GM12878 (cell line): ENCODE data around the gene LTB4R2. TPM values are rescaled to one million over a fixed set of nuclear protein-coding genes. Genes with fewer than 3 reads are reported as not detected.

ENCODE experiments used
- ATAC-seq: fragments of 200-7000 bp; cut with Tn5 transposase; 3 replicates; pipeline ENCODE4 v1.9.1; 2020; ENCODE audit warnings: mild to moderate bottlenecking, moderate library complexity
- BruUV-seq: library from RNA; stranded (reverse); fragments of 400-500 nt; replicated peaks from 2 replicates; lab custom pipeline; 2021; lab: Mats Ljungman, UMichigan
- CTCF ChIA-PET: fragments of 300-600 bp; sonication (Branson Sonifier 250); formaldehyde crosslinking; extraction: SDS; loops from one replicate; lab custom pipeline; 2021; ENCODE audit warnings: inconsistent platforms; lab: Yijun Ruan, JAX
- POLR2A ChIA-PET: fragments of 350-600 bp; formaldehyde crosslinking; extraction: SDS; loops from one replicate; lab custom pipeline; 2021; ENCODE audit warnings: inconsistent platforms; lab: Charles Lee
- RAD21 ChIA-PET: fragments of 300-600 bp; sonication (Branson Sonifier 250); formaldehyde crosslinking; loops from one replicate; lab custom pipeline; 2023; ENCODE audit warnings: antibody characterized with exemption; ENCODE audit not compliant: unreplicated experiment; lab: Charles Lee
- SMC1A ChIA-PET: fragments of 300-600 bp; sonication (Branson Sonifier 250); formaldehyde crosslinking; loops from one replicate; lab custom pipeline; 2023; ENCODE audit not compliant: unreplicated experiment, uncharacterized antibody; lab: Charles Lee
- DNase-seq: peaks from one replicate; pipeline ENCODE4 v3.0.0-alpha.2; 2011; ENCODE audit warnings: low read depth, low spot score
- FAIRE-seq: peaks from 3 replicates; lab custom pipeline; 2011; peaks lifted over from hg19 to GRCh38; lab: Jason Lieb, UNC
- H2AFZ ChIP-seq: 2 replicates; pipeline ENCODE4 v1.6.0; 2011; ENCODE audit warnings: low read depth, low read length, control low read depth; ENCODE audit not compliant: control insufficient read depth
- H3K27ac ChIP-seq: 2 replicates; pipeline ENCODE4 v1.5.1; 2011; ENCODE audit warnings: control low read depth; ENCODE audit not compliant: control insufficient read depth, insufficient read depth
- H3K27me3 ChIP-seq, 2 experiments: replicated peaks in 1 of 2; 2 replicates each; pipeline versions ENCODE4 v1.6.0 to v1.6.1; 2011; ENCODE audit warnings: low read length in 1 of 2; ENCODE audit not compliant: control insufficient read depth in 2 of 2, insufficient read depth in 2 of 2
- H3K36me3 ChIP-seq, 2 experiments: 2 replicates each; pipeline ENCODE4 v1.5.1; 2011; ENCODE audit warnings: low read length in 1 of 2; ENCODE audit not compliant: control insufficient read depth in 2 of 2, insufficient read depth in 2 of 2
- H3K4me1 ChIP-seq: 2 replicates; pipeline ENCODE4 v1.6.1; 2011; ENCODE audit warnings: mild to moderate bottlenecking, low read length, moderate library complexity, mixed read lengths; ENCODE audit not compliant: control insufficient read depth, insufficient read depth
- H3K4me2 ChIP-seq: 2 replicates; pipeline ENCODE4 v1.6.0; 2011; ENCODE audit warnings: control low read depth; ENCODE audit not compliant: control insufficient read depth, insufficient read depth
- H3K4me3 ChIP-seq: fragments of 200-600 bp; sonication (generic); 2 replicates; pipeline ENCODE4 v1.5.1; 2016
- H3K79me2 ChIP-seq: 2 replicates; pipeline ENCODE4 v1.6.0; 2011; ENCODE audit warnings: low read length; ENCODE audit not compliant: control insufficient read depth, insufficient read depth
- H3K9ac ChIP-seq: 2 replicates; pipeline ENCODE4 v1.8.0; 2011; ENCODE audit warnings: low read length, control low read depth, mixed read lengths; ENCODE audit not compliant: control insufficient read depth, insufficient read depth
- H3K9me3 ChIP-seq: replicated peaks from 3 replicates; pipeline ENCODE4 v1.5.1; 2011; ENCODE audit warnings: mild to moderate bottlenecking, low read length; ENCODE audit not compliant: control insufficient read depth, insufficient read depth
- H4K20me1 ChIP-seq: 2 replicates; pipeline ENCODE4 v1.6.0; 2011; ENCODE audit not compliant: control insufficient read depth, insufficient read depth
- ASH2L ChIP-seq: fragments of 300-600, 200-600 bp; sonication (generic); IDR thresholded peaks from 2 replicates; pipeline ENCODE4 v1.6.1; 2017; ENCODE audit warnings: low read depth, mild to moderate bottlenecking, borderline replicate concordance
- CBFB ChIP-seq: IDR thresholded peaks from 2 replicates; pipeline ENCODE4 v1.6.1; 2016; ENCODE audit warnings: antibody characterized with exemption, low read depth
- GABPA ChIP-seq: IDR thresholded peaks from 2 replicates; pipeline ENCODE4 v1.6.1; 2014; ENCODE audit warnings: antibody characterized with exemption, low read depth, mild to moderate bottlenecking, inconsistent platforms
- MEF2A ChIP-seq: IDR thresholded peaks from 2 replicates; pipeline ENCODE4 v1.6.1; 2011; ENCODE audit warnings: low read depth, mild to moderate bottlenecking, low read length, moderate library complexity; ENCODE audit not compliant: insufficient read depth
- PML ChIP-seq: IDR thresholded peaks from 2 replicates; pipeline ENCODE4 v1.6.1; 2012; ENCODE audit warnings: low read length, inconsistent platforms
- SIX5 ChIP-seq: IDR thresholded peaks from 2 replicates; pipeline ENCODE4 v1.6.1; 2011; ENCODE audit warnings: mild to moderate bottlenecking, low read depth, low read length, moderate library complexity; ENCODE audit not compliant: severe bottlenecking
- SUPT20H ChIP-seq: IDR thresholded peaks from 2 replicates; pipeline ENCODE4 v1.6.1; 2011; ENCODE audit warnings: low read depth, mild to moderate bottlenecking, low read length, moderate library complexity, borderline replicate concordance; ENCODE audit not compliant: control insufficient read depth
- SUZ12 ChIP-seq: fragments of 200-600 bp; sonication (generic); IDR thresholded peaks from one replicate; pipeline ENCODE4 v1.6.1; 2018; ENCODE audit warnings: antibody characterized with exemption, mild to moderate bottlenecking; ENCODE audit not compliant: unreplicated experiment
- TAF1 ChIP-seq: IDR thresholded peaks from 2 replicates; pipeline ENCODE4 v1.6.1; 2011; ENCODE audit warnings: mild to moderate bottlenecking, low read depth, low read length, borderline replicate concordance
- TCF12 ChIP-seq: IDR thresholded peaks from 2 replicates; pipeline ENCODE4 v1.6.1; 2011; ENCODE audit warnings: low read depth, mild to moderate bottlenecking, low read length
- WGBS: methylation state at CpG from one replicate; pipeline ENCODE4 v1.1.6; 2016; ENCODE audit warnings: low lambda C conversion rate; ENCODE audit not compliant: insufficient replicate concordance, insufficient coverage; ENCODE audit errors: missing lambda C conversion rate; 5-methylcytosine and 5-hydroxymethylcytosine counted together
- in situ Hi-C: fragments of 300-500 bp; cut with MboI; formaldehyde crosslinking; loops from 9 replicates; pipeline ENCODE4 v1.14.3; 2018; ENCODE audit warnings: mixed read lengths
- intact Hi-C: fragments of 100-400 bp; cut with micrococcal nuclease; formaldehyde crosslinking; loops from one replicate; pipeline ENCODE4 v1.14.2; 2022; ENCODE audit not compliant: unreplicated experiment
- polyA plus RNA-seq, 11 experiments: library from polyadenylated mRNA; depleted of rRNA in 4 of 11; unstranded in 6 of 11; stranded (reverse) in 5 of 11; fragments of >200 nt; fragmentation: Nextera tagmentation in 4 of 11; fragmentation: Illumina TruSeq in 1 of 11; extraction: Ambion mirVana in 4 of 11; extraction: Trizol in 1 of 11; gene quantifications; 1 replicate in 1 of 11; 2 replicates in 10 of 11; pipeline versions ENCODE4 v1.2.1 to v1.2.3, GENCODE V29; 2011 to 2016; ENCODE audit warnings: inconsistent platforms in 2 of 11, missing spikeins in 2 of 11, low read depth in 1 of 11
- total RNA-seq, 4 experiments: library from RNA; depleted of rRNA in 3 of 4; stranded (reverse); fragments of >200 nt in 3 of 4; fragmentation: Illumina TruSeq in 1 of 4; extraction: Trizol in 1 of 4; gene quantifications; 2 replicates each; pipeline versions ENCODE4 v1.2.1 to v1.2.3, GENCODE V29; 2013 to 2021
- TF ChIP-seq, protein P1 (sequence below): fragments of 450-650 bp; IDR thresholded peaks from 2 replicates; pipeline ENCODE4 v1.6.1; 2017; ENCODE audit warnings: low read depth, mild to moderate bottlenecking, moderate library complexity
- TF ChIP-seq, protein P2 (sequence below): fragments of 450-650 bp; IDR thresholded peaks from 2 replicates; pipeline ENCODE4 v1.6.1; 2018; ENCODE audit warnings: mild to moderate bottlenecking, low read depth, moderate library complexity; ENCODE audit not compliant: partially characterized antibody
- TF ChIP-seq, protein P3 (sequence below): fragments of 450-650 bp; IDR thresholded peaks from 2 replicates; pipeline ENCODE4 v1.6.1; 2016; ENCODE audit warnings: mild to moderate bottlenecking
- TF ChIP-seq, protein P4 (sequence below): IDR thresholded peaks from 2 replicates; pipeline ENCODE4 v1.6.1; 2011; ENCODE audit warnings: low read depth, mild to moderate bottlenecking, low read length, moderate library complexity, borderline replicate concordance; ENCODE audit errors: extremely low read depth

LTB4R2 gene
- total and polyA plus RNA-seq, 10 of the 15 experiments (the other 5 are each of a cell fraction or from before 2014, with no cell fraction given), result 0.06 to 16.0 (median 2.6) TPM

DNA sequence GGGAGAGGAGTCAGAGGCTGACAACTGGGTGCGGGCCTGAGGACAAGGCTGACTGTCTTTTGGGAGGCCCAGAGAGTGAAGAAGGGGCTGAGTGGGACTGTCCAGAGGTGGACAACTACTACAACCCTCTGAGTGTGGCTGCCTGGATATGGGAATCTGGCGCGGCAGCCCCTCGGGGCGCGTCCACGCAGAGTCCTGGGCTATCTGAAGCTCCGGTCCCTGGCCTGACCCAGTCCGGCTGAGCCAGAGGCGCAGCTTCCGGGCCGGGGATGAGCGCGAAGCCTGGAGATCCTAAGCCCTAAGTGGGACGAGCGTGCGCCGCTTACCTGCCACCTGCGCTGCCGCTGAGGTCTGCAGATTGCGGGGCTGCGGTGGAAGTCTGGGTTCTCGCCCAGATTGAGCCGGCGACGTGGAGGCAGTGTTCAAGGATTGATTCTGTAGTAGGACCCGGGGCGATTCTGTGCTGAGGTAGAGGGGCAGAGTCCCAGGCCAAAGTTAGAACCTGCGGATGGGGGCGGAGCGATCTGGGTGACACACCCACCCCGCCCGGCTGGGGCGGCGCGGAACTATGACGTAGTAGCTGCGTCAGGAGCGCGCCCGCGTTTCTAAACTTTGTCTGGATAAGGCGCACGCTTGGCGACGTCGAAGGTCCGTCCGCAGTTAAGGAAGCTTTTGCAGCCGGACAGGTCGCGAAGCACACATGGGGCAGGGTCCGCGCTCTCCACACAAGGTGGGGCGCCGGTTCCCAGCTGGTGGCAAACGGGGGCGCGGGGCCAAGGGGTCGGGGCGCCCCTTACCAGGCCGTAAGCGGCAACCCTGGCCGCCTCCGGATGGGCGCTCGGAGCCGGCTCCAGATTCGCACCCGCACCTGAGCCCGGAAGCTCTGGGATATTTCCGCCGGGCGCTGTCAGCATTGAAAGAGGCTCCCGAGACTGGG, 10.4 kb upstream of the LTB4R2 start, which contains the start of the genes DHRS1 and NOP9:
DHRS1 (minus strand) TSS at position 526 of the 937 bp plus-strand sequence. CDS start 674 bp downstream, outside the sequence.
NOP9 (plus strand) TSS at position 596 of the 937 bp plus-strand sequence; CDS start at position 701, 105 bp downstream.
- CTCF ChIA-PET, result interaction anchor here (0.7 to 13.4 kb wide), 13 partner anchors 9 to 242 kb away, joined by 3 to 368 read pairs (median 5); partner anchors contain the start of genes CIDEB, LTB4R, LTB4R2 and MDP1
- in situ Hi-C loops, result loop anchor here (5.0 kb wide), 1 partner anchor 57 kb away; the partner anchor contains the start of gene TINF2
- SMC1A ChIA-PET, result interaction anchor here (1.0 to 10.1 kb wide), 9 partner anchors 7 to 139 kb away, joined by 3 to 201 read pairs (median 17); partner anchors contain the start of genes CIDEB, IRF9, MDP1 and RABGGTA
- TF ChIP-seq SIX5 (peak; percentile 42), SUPT20H (no peak), GABPA (0 out of 2 replicates have a peak, but pooled peaks have one; percentile 29), TCF12 (0 out of 2 replicates have a peak, but pooled peaks have one; percentile 34), SUZ12 (no peak), CBFB (no peak), PML (0 out of 2 replicates have a peak, but pooled peaks have one; percentile 61), MEF2A (no peak), ASH2L (no peak), TAF1 (peak; percentile 79; the same call in 1 of the 2 replicates)
- TF ChIP-seq, protein P1, sequence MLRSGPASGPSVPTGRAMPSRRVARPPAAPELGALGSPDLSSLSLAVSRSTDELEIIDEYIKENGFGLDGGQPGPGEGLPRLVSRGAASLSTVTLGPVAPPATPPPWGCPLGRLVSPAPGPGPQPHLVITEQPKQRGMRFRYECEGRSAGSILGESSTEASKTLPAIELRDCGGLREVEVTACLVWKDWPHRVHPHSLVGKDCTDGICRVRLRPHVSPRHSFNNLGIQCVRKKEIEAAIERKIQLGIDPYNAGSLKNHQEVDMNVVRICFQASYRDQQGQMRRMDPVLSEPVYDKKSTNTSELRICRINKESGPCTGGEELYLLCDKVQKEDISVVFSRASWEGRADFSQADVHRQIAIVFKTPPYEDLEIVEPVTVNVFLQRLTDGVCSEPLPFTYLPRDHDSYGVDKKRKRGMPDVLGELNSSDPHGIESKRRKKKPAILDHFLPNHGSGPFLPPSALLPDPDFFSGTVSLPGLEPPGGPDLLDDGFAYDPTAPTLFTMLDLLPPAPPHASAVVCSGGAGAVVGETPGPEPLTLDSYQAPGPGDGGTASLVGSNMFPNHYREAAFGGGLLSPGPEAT, result peak; percentile 68
- TF ChIP-seq, protein P2, sequence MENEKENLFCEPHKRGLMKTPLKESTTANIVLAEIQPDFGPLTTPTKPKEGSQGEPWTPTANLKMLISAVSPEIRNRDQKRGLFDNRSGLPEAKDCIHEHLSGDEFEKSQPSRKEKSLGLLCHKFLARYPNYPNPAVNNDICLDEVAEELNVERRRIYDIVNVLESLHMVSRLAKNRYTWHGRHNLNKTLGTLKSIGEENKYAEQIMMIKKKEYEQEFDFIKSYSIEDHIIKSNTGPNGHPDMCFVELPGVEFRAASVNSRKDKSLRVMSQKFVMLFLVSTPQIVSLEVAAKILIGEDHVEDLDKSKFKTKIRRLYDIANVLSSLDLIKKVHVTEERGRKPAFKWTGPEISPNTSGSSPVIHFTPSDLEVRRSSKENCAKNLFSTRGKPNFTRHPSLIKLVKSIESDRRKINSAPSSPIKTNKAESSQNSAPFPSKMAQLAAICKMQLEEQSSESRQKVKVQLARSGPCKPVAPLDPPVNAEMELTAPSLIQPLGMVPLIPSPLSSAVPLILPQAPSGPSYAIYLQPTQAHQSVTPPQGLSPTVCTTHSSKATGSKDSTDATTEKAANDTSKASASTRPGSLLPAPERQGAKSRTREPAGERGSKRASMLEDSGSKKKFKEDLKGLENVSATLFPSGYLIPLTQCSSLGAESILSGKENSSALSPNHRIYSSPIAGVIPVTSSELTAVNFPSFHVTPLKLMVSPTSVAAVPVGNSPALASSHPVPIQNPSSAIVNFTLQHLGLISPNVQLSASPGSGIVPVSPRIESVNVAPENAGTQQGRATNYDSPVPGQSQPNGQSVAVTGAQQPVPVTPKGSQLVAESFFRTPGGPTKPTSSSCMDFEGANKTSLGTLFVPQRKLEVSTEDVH, result no peak
- TF ChIP-seq, protein P3, sequence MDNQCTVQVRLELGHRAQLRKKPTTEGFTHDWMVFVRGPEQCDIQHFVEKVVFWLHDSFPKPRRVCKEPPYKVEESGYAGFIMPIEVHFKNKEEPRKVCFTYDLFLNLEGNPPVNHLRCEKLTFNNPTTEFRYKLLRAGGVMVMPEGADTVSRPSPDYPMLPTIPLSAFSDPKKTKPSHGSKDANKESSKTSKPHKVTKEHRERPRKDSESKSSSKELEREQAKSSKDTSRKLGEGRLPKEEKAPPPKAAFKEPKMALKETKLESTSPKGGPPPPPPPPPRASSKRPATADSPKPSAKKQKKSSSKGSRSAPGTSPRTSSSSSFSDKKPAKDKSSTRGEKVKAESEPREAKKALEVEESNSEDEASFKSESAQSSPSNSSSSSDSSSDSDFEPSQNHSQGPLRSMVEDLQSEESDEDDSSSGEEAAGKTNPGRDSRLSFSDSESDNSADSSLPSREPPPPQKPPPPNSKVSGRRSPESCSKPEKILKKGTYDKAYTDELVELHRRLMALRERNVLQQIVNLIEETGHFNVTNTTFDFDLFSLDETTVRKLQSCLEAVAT, result no peak
- TF ChIP-seq, protein P4, sequence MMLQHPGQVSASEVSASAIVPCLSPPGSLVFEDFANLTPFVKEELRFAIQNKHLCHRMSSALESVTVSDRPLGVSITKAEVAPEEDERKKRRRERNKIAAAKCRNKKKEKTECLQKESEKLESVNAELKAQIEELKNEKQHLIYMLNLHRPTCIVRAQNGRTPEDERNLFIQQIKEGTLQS, result peak; percentile 93

More for the DNA sequence above, 10.4 kb upstream of the LTB4R2 start, which contains the start of the genes DHRS1 and NOP9:
- DNase-seq (peak; percentile 65), ATAC-seq (peak; percentile 79), FAIRE-seq (peak; percentile 74)
- intact Hi-C loops, result loop anchor here (5.0 kb wide), 2 partner anchors 152 to 207 kb away; partner anchors contain the start of genes PCK2, PSME2 and RNF31
- Histone ChIP-seq H3K27me3 (no peaks in the 10 kb centered on the region), H3K9ac (peak within 1 kb of the TSS; percentile 74), H3K4me3 (peak within 1 kb of the TSS; percentile 96), H3K27ac (peak within 1 kb of the TSS; percentile 51), H3K79me2 (peaks cover 23% of the 10 kb centered on the region), H3K9me3 (no peaks in the 10 kb centered on the region), H3K4me2 (peak within 1 kb of the TSS; percentile 95), H2AFZ (peak within 1 kb of the TSS; percentile 85), H4K20me1 (no peaks in the 10 kb centered on the region), H3K36me3 (peaks cover 12 to 30% of the 10 kb centered on the region in 2 experiments), H3K4me1 (peaks cover 25% of the 10 kb centered on the region)
- 1% methylated on average over 75 of the region's 75 CpGs for WGBS
- RAD21 ChIA-PET, result interaction anchor here (0.6 to 7.8 kb wide), 16 partner anchors 8 to 406 kb away, joined by 3 to 231 read pairs (median 4); partner anchors contain the start of genes CIDEB, IPO4, MDP1 and RABGGTA
- TSS peak; percentile 75 for BruUV-seq
- POLR2A ChIA-PET, result interaction anchor here (0.9 to 9.0 kb wide), 9 partner anchors 8 to 138 kb away, joined by 3 to 118 read pairs (median 5); partner anchors contain the start of genes CIDEB, IRF9, MDP1 and TINF2
